ENCODE measurements around the gene TNKS1BP1. TPM values are rescaled to one million over a fixed set of nuclear protein-coding genes. Genes with fewer than 3 reads are reported as not detected.
A peak's percentile ranks its signal among the peaks of the same experiment; 100 is the strongest.

The TNKS1BP1 gene, protein sequence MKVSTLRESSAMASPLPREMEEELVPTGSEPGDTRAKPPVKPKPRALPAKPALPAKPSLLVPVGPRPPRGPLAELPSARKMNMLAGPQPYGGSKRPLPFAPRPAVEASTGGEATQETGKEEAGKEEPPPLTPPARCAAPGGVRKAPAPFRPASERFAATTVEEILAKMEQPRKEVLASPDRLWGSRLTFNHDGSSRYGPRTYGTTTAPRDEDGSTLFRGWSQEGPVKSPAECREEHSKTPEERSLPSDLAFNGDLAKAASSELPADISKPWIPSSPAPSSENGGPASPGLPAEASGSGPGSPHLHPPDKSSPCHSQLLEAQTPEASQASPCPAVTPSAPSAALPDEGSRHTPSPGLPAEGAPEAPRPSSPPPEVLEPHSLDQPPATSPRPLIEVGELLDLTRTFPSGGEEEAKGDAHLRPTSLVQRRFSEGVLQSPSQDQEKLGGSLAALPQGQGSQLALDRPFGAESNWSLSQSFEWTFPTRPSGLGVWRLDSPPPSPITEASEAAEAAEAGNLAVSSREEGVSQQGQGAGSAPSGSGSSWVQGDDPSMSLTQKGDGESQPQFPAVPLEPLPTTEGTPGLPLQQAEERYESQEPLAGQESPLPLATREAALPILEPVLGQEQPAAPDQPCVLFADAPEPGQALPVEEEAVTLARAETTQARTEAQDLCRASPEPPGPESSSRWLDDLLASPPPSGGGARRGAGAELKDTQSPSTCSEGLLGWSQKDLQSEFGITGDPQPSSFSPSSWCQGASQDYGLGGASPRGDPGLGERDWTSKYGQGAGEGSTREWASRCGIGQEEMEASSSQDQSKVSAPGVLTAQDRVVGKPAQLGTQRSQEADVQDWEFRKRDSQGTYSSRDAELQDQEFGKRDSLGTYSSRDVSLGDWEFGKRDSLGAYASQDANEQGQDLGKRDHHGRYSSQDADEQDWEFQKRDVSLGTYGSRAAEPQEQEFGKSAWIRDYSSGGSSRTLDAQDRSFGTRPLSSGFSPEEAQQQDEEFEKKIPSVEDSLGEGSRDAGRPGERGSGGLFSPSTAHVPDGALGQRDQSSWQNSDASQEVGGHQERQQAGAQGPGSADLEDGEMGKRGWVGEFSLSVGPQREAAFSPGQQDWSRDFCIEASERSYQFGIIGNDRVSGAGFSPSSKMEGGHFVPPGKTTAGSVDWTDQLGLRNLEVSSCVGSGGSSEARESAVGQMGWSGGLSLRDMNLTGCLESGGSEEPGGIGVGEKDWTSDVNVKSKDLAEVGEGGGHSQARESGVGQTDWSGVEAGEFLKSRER (N-terminal part only)
- 10 to 100 TPM; 14.0 to 15.1 TPM for total RNA-seq

DNA sequence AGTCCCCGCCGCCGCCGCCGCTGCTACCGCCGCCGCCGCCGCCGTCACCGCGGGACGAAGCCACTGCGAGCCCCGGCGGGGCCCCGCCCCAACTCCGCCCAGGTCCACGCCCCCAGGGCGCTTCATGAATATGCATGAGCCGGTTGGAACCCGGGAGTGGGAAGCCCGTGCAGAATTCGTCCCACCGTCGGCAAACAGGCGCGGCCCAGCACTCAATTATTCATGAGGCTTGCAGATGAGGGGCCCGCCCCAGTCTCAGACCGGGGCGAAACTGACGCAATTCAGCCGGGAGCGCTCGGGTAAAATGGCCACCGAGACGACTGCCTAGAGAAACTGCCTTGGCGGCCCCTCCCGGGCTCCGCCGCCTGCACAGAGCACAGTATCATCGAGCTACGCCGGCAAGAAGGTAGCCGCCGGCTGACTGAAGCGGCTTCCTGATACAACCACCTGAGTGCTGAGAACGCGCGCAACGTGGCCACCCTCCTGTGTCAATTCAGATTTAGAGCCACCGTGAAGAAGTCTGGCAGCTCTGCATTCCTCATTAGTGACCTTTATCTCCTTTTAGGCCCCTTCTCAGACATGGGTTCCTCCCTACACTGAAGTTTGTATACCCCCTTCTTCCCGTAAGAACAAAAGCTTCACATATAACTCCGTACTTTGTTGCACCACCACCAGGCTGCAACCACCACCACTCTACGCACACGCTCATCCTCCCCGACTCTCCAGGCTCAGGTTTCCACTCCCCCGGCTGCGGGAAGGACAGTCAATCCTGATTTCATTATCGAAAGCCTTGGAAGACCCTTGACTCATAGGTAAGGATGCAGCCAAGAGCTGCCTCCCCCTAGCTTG lies at the start of gene TNKS1BP1:
Gene TNKS1BP1 (minus strand): TSS at position 67 of the 849 bp plus-strand sequence. CDS start 3,067 bp downstream, outside the sequence.
- intact Hi-C loops (cut with micrococcal nuclease) = loop anchor here (1.0 to 5.0 kb wide), 7 partner anchors 10 to 1252 kb away; partner anchors contain the start of genes LPXN, MED19, SELENOH and SSRP1
- ChIA-PET POLR2A (interaction anchor here (1.1 to 2.4 kb wide), 4 partner anchors 10 to 101 kb away, joined by 3 to 30 read pairs (median 4); partner anchors contain the start of genes SLC43A3 and SSRP1), CTCF (interaction anchor here (1.1 to 3.9 kb wide), 7 partner anchors 9 to 243 kb away, joined by 3 to 28 read pairs (median 4); partner anchors contain the start of genes P2RX3, SSRP1 and UBE2L6)
- Mint-ChIP-seq H3K4me1 (ENCODE audit: low read depth) (peaks cover 42% of the 10 kb centered on the region), H3K4me3 (peak within 1 kb of the TSS; percentile 79), H3K36me3 (peaks cover 36% of the 10 kb centered on the region), H3K27me3 (no peaks in the 10 kb centered on the region), H3K27ac (peak within 1 kb of the TSS; percentile 95), H3K9me3 (no peaks in the 10 kb centered on the region)
- peak; percentile 95 for DNase-seq

GRCh38 chr11:57373146-57373545 lies 48.4 kb upstream of the TNKS1BP1 start:
- H3K27ac Mint-ChIP-seq = no peak overlapping the region
- H3K4me1 Mint-ChIP-seq (ENCODE audit: low read depth) = no peaks in the 10 kb centered on the region
- intact Hi-C loops (cut with micrococcal nuclease) = no loop called here
- no peaks in the 10 kb centered on the region for H3K9me3 Mint-ChIP-seq
- no peak for DNase-seq
- no peaks in the 10 kb centered on the region for H3K36me3 Mint-ChIP-seq
- peaks cover 4% of the 10 kb centered on the region for H3K27me3 Mint-ChIP-seq
- POLR2A ChIA-PET = no interaction called here
- CTCF ChIA-PET = no interaction called here
- no peak overlapping the region for H3K4me3 Mint-ChIP-seq

GRCh38 chr11:57370941-57371340 lies 46.2 kb upstream of the TNKS1BP1 start:
- POLR2A ChIA-PET = no interaction called here
- no peaks in the 10 kb centered on the region for H3K36me3 Mint-ChIP-seq
- no peak overlapping the region for H3K27ac Mint-ChIP-seq
- H3K9me3 Mint-ChIP-seq = no peaks in the 10 kb centered on the region
- H3K27me3 Mint-ChIP-seq = no peaks in the 10 kb centered on the region
- intact Hi-C loops (cut with micrococcal nuclease) = no loop called here
- CTCF ChIA-PET = interaction anchor here (0.8 kb wide), 1 partner anchor 21 kb away, joined by 3 read pairs; no protein-coding TSS in a partner anchor
- no peak for DNase-seq
- H3K4me1 Mint-ChIP-seq (ENCODE audit: low read depth) = no peaks in the 10 kb centered on the region
- no peak overlapping the region for H3K4me3 Mint-ChIP-seq

GRCh38 chr11:57370251-57370650 lies 45.5 kb upstream of the TNKS1BP1 start:
- CTCF ChIA-PET = no interaction called here
- DNase-seq = no peak

DNA sequence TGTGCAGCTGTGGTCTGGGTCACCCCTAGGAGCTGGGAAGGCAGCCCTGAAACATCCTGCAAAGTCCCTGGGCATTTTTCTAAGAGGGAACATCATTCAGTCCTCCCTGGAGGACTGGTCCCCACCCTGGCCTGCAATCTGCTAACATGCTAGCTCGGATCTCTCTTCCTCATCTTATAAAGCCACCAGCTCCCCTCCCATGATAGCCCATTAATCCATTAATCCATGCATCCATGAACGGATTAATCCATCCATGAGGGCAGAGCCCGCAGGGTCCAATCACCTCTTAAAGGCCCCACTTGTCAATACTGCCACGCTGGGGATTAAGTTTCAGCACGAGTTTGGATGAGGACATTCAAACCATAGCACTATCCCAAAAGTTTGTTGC lies 44.1 kb upstream of the TNKS1BP1 start:
- H3K27me3 Mint-ChIP-seq = no peaks in the 10 kb centered on the region
- H3K4me3 Mint-ChIP-seq = no peak overlapping the region
- no peaks in the 10 kb centered on the region for H3K4me1 Mint-ChIP-seq (ENCODE audit: low read depth)
- no peaks in the 10 kb centered on the region for H3K36me3 Mint-ChIP-seq
- DNase-seq = no peak
- no peak overlapping the region for H3K27ac Mint-ChIP-seq
- POLR2A ChIA-PET = no interaction called here
- H3K9me3 Mint-ChIP-seq = no peaks in the 10 kb centered on the region
- CTCF ChIA-PET = interaction anchor here (1.8 kb wide), 1 partner anchor 19 kb away, joined by 4 read pairs; no protein-coding TSS in a partner anchor
- intact Hi-C loops (cut with micrococcal nuclease) = no loop called here

More at GRCh38 chr11:57370251-57370650, 45.5 kb upstream of the TNKS1BP1 start:
- Mint-ChIP-seq H3K9me3 (no peaks in the 10 kb centered on the region), H3K36me3 (no peaks in the 10 kb centered on the region), H3K27me3 (no peaks in the 10 kb centered on the region), H3K27ac (no peak overlapping the region), H3K4me3 (no peak overlapping the region), H3K4me1 (ENCODE audit: low read depth) (no peaks in the 10 kb centered on the region)
- POLR2A ChIA-PET = no interaction called here
- intact Hi-C loops (cut with micrococcal nuclease) = no loop called here

- no peaks in the 10 kb centered on the region for H3K9me3 Mint-ChIP-seq
- DNase-seq = no peak
- H3K36me3 Mint-ChIP-seq = no peaks in the 10 kb centered on the region
- intact Hi-C loops (cut with micrococcal nuclease) = no loop called here
- no peaks in the 10 kb centered on the region for H3K4me1 Mint-ChIP-seq (ENCODE audit: low read depth)
- ChIA-PET CTCF (interaction anchor here (1.2 to 1.8 kb wide), 2 partner anchors 18 to 23 kb away, joined by 3 to 4 read pairs; no protein-coding TSS in a partner anchor), POLR2A (no interaction called here)
- H3K27ac Mint-ChIP-seq = no peak overlapping the region
- no peak overlapping the region for H3K4me3 Mint-ChIP-seq
- H3K27me3 Mint-ChIP-seq = no peaks in the 10 kb centered on the region
These were observed 43.5 kb upstream of the TNKS1BP1 start for GRCh38 chr11:57368106-57368844.

- intact Hi-C loops (cut with micrococcal nuclease) = loop anchor here (5.0 kb wide), 1 partner anchor 32 kb away; no protein-coding TSS in a partner anchor
- no peaks in the 10 kb centered on the region for H3K9me3 Mint-ChIP-seq
- no peaks in the 10 kb centered on the region for H3K4me1 Mint-ChIP-seq (ENCODE audit: low read depth)
- ChIA-PET POLR2A (no interaction called here), CTCF (interaction anchor here (0.9 kb wide), 1 partner anchor 19 kb away, joined by 3 read pairs; no protein-coding TSS in a partner anchor)
- no peak for DNase-seq
- H3K36me3 Mint-ChIP-seq = no peaks in the 10 kb centered on the region
- no peak overlapping the region for H3K27ac Mint-ChIP-seq
- H3K27me3 Mint-ChIP-seq = peaks cover 8% of the 10 kb centered on the region
- H3K4me3 Mint-ChIP-seq = no peak overlapping the region
These were observed 40.3 kb upstream of the TNKS1BP1 start for GRCh38 chr11:57364851-57365660.

GRCh38 chr11:57363131-57364080 lies 38.7 kb upstream of the TNKS1BP1 start:
- Mint-ChIP-seq H3K4me1 (ENCODE audit: low read depth) (no peaks in the 10 kb centered on the region), H3K9me3 (no peaks in the 10 kb centered on the region), H3K36me3 (no peaks in the 10 kb centered on the region), H3K27me3 (peaks cover 8% of the 10 kb centered on the region), H3K27ac (no peak overlapping the region), H3K4me3 (no peak overlapping the region)
- POLR2A ChIA-PET = no interaction called here
- CTCF ChIA-PET = interaction anchor here (0.6 to 2.0 kb wide), 5 partner anchors 18 to 1461 kb away, joined by 3 to 8 read pairs (median 5); no protein-coding TSS in a partner anchor
- DNase-seq = no peak
- intact Hi-C loops (cut with micrococcal nuclease) = loop anchor here (5.0 kb wide), 1 partner anchor 34 kb away; no protein-coding TSS in a partner anchor

- H3K36me3 Mint-ChIP-seq = no peaks in the 10 kb centered on the region
- no peak overlapping the region for H3K4me3 Mint-ChIP-seq
- peaks cover 8% of the 10 kb centered on the region for H3K27me3 Mint-ChIP-seq
- POLR2A ChIA-PET = no interaction called here
- no peak for DNase-seq
- CTCF ChIA-PET = interaction anchor here (1.3 to 2.7 kb wide), 4 partner anchors 16 to 132 kb away, joined by 5 to 11 read pairs (median 10); no protein-coding TSS in a partner anchor
- intact Hi-C loops (cut with micrococcal nuclease) = loop anchor here (5.0 kb wide), 1 partner anchor 35 kb away; no protein-coding TSS in a partner anchor
- H3K9me3 Mint-ChIP-seq = no peaks in the 10 kb centered on the region
- H3K4me1 Mint-ChIP-seq (ENCODE audit: low read depth) = no peaks in the 10 kb centered on the region
- no peak overlapping the region for H3K27ac Mint-ChIP-seq
These were observed 37.2 kb upstream of the TNKS1BP1 start for GRCh38 chr11:57361926-57362325.

Data from activated CD4-positive, alpha-beta memory T cell treated with anti-CD3 and anti-CD28 coated beads for 36 hours (primary cell).